Type B pancreatic cell (in vitro differentiated cells): Measurements from ENCODE around the gene AP1S3. TPM values are rescaled to one million over a fixed set of nuclear protein-coding genes. Genes with fewer than 3 reads are reported as not detected.

Experiments
- DNase-seq: peaks from one replicate; pipeline ENCODE4 v3.0.0; 2021; ENCODE audit warnings: mixed read lengths; ENCODE audit not compliant: unreplicated experiment; ENCODE audit errors: extremely low spot score
- H3K27ac Mint-ChIP-seq: 2 replicates; pipeline ENCODE4 v1.8.0; 2021; ENCODE audit warnings: mild to moderate bottlenecking, mixed read lengths
- H3K27me3 Mint-ChIP-seq: 2 replicates; pipeline ENCODE4 v1.8.0; 2021; ENCODE audit warnings: mixed read lengths
- H3K36me3 Mint-ChIP-seq: 2 replicates; pipeline ENCODE4 v1.8.0; 2021; ENCODE audit warnings: mixed read lengths
- H3K4me1 Mint-ChIP-seq: one replicate; pipeline ENCODE4 v1.8.0; 2021; ENCODE audit warnings: mixed read lengths; ENCODE audit not compliant: unreplicated experiment
- H3K4me3 Mint-ChIP-seq: 2 replicates; pipeline ENCODE4 v1.8.0; 2021; ENCODE audit warnings: mild to moderate bottlenecking, mixed read lengths
- H3K9me3 Mint-ChIP-seq: 2 replicates; pipeline ENCODE4 v1.8.0; 2021; ENCODE audit warnings: mixed read lengths
- CTCF ChIP-seq: fragments of 200-600 bp; sonication (generic); conservative IDR thresholded peaks from 2 replicates; pipeline ENCODE4 v1.5.0; 2021; ENCODE audit warnings: antibody characterized with exemption, mild to moderate bottlenecking
- total RNA-seq: library from RNA; stranded (reverse); gene quantifications from 2 replicates; pipeline ENCODE4 v1.2.1, GENCODE V29; 2021; ENCODE audit warnings: low replicate concordance

The AP1S3 gene
- total RNA-seq, 1 donor from 2014 or later = 7.8 TPM

- H3K4me3 Mint-ChIP-seq = no peak overlapping the region
- peaks cover 29% of the 10 kb centered on the region for H3K4me1 Mint-ChIP-seq
- peaks cover 3% of the 10 kb centered on the region for H3K27me3 Mint-ChIP-seq
- no peak overlapping the region for H3K27ac Mint-ChIP-seq
- peaks cover 5% of the 10 kb centered on the region for H3K36me3 Mint-ChIP-seq
- TF ChIP-seq CTCF = no peak
- DNase-seq = no peak
- H3K9me3 Mint-ChIP-seq = peaks cover 7% of the 10 kb centered on the region
Observed at GRCh38 chr2:223722226-223722625, 115.2 kb downstream of the AP1S3 start.

- H3K27ac Mint-ChIP-seq = no peak overlapping the region
- no peak for DNase-seq
- peaks cover 3% of the 10 kb centered on the region for H3K27me3 Mint-ChIP-seq
- TF ChIP-seq CTCF = no peak
- H3K4me3 Mint-ChIP-seq = no peak overlapping the region
- H3K36me3 Mint-ChIP-seq = peaks cover 5% of the 10 kb centered on the region
- peaks cover 7% of the 10 kb centered on the region for H3K9me3 Mint-ChIP-seq
- peaks cover 29% of the 10 kb centered on the region for H3K4me1 Mint-ChIP-seq
Observed at GRCh38 chr2:223721746-223722145, 115.6 kb downstream of the AP1S3 start.

- TF ChIP-seq CTCF = no peak
- Mint-ChIP-seq H3K27me3 (peaks cover 3% of the 10 kb centered on the region), H3K4me3 (no peak overlapping the region), H3K9me3 (peaks cover 7% of the 10 kb centered on the region), H3K36me3 (peaks cover 5% of the 10 kb centered on the region), H3K27ac (no peak overlapping the region), H3K4me1 (peaks cover 19% of the 10 kb centered on the region)
- no peak for DNase-seq
Observed at GRCh38 chr2:223720367-223720766, 117.0 kb downstream of the AP1S3 start.

GRCh38 chr2:223712642-223713041, 124.7 kb downstream of the AP1S3 start:
- Mint-ChIP-seq H3K9me3 (no peaks in the 10 kb centered on the region), H3K4me1 (no peaks in the 10 kb centered on the region), H3K27me3 (no peaks in the 10 kb centered on the region), H3K4me3 (no peak overlapping the region), H3K36me3 (no peaks in the 10 kb centered on the region), H3K27ac (no peak overlapping the region)
- TF ChIP-seq CTCF = no peak
- no peak for DNase-seq

- no peaks in the 10 kb centered on the region for H3K36me3 Mint-ChIP-seq
- no peak overlapping the region for H3K27ac Mint-ChIP-seq
- H3K4me3 Mint-ChIP-seq = no peak overlapping the region
- no peak for TF ChIP-seq CTCF
- H3K9me3 Mint-ChIP-seq = no peaks in the 10 kb centered on the region
- no peaks in the 10 kb centered on the region for H3K27me3 Mint-ChIP-seq
- H3K4me1 Mint-ChIP-seq = no peaks in the 10 kb centered on the region
- no peak for DNase-seq
Observed at GRCh38 chr2:223711596-223712326, 125.6 kb downstream of the AP1S3 start.

Other genes starting within 250 kb of the AP1S3 start
- gene SCG2, start 235.2 kb downstream of the AP1S3 start, total RNA-seq = 75.1 and 347 TPM in 2 replicates
- 38.2 and 45.5 TPM in 2 replicates for gene WDFY1, start 107.8 kb upstream of the AP1S3 start, total RNA-seq
- gene MRPL44, start 119.9 kb upstream of the AP1S3 start, total RNA-seq = 27.4 and 29.2 TPM in 2 replicates
- gene SERPINE2, start 201.7 kb upstream of the AP1S3 start, total RNA-seq = 23.0 and 37.4 TPM in 2 replicates